ENCODE results near the gene CCDC77.

GRCh38 chr12:457676-458075 lies 56.2 kb downstream of the CCDC77 start:
- TF ChIP-seq, protein P1, sequence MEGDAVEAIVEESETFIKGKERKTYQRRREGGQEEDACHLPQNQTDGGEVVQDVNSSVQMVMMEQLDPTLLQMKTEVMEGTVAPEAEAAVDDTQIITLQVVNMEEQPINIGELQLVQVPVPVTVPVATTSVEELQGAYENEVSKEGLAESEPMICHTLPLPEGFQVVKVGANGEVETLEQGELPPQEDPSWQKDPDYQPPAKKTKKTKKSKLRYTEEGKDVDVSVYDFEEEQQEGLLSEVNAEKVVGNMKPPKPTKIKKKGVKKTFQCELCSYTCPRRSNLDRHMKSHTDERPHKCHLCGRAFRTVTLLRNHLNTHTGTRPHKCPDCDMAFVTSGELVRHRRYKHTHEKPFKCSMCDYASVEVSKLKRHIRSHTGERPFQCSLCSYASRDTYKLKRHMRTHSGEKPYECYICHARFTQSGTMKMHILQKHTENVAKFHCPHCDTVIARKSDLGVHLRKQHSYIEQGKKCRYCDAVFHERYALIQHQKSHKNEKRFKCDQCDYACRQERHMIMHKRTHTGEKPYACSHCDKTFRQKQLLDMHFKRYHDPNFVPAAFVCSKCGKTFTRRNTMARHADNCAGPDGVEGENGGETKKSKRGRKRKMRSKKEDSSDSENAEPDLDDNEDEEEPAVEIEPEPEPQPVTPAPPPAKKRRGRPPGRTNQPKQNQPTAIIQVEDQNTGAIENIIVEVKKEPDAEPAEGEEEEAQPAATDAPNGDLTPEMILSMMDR (IDR thresholded peaks at IDR 0.05), result no peak
- TF ChIP-seq POLR2A (IDR thresholded peaks at IDR 0.05), result no peak

Measured in thyroid gland (tissue), 4 donors.